Liver (tissue), 9 donors: ENCODE data around the gene RTN4RL2. TPM values are rescaled to one million over a fixed set of nuclear protein-coding genes. Genes with fewer than 3 reads are reported as not detected.

Source experiments
- DNase-seq: peaks from one replicate; pipeline ENCODE4 v3.0.0-alpha.2; 2017; ENCODE audit warnings: low spot score
- H3K27ac ChIP-seq, 2 donors: one replicate each; pipeline ENCODE4 v1.7.0; 2013; ENCODE audit warnings: inconsistent platforms in 2 of 2, low read length in 2 of 2, control low read depth in 1 of 2, low read depth in 1 of 2, mild to moderate bottlenecking in 1 of 2
- H3K27me3 ChIP-seq, 4 donors: one replicate each; pipeline versions ENCODE4 v1.6.1 to v1.7.0; 2013; ENCODE audit warnings: low read length in 3 of 4, inconsistent platforms in 1 of 4, mild to moderate bottlenecking in 1 of 4, moderate library complexity in 1 of 4; ENCODE audit not compliant: control insufficient read depth in 4 of 4, insufficient read depth in 4 of 4
- H3K36me3 ChIP-seq, 4 donors: one replicate each; pipeline versions ENCODE4 v1.6.1 to v1.7.0; 2013; ENCODE audit warnings: low read length in 3 of 4, mild to moderate bottlenecking in 3 of 4, low read depth in 1 of 4, moderate library complexity in 1 of 4; ENCODE audit not compliant: control insufficient read depth in 4 of 4, insufficient read depth in 3 of 4
- H3K4me1 ChIP-seq, 4 donors: one replicate each; pipeline versions ENCODE4 v1.6.1 to v1.7.0; 2013; ENCODE audit warnings: low read length in 3 of 4, mild to moderate bottlenecking in 3 of 4, moderate library complexity in 1 of 4; ENCODE audit not compliant: control insufficient read depth in 4 of 4, insufficient read depth in 4 of 4
- H3K4me3 ChIP-seq, 3 donors: one replicate each; pipeline versions ENCODE4 v1.6.1 to v1.7.0; 2013; ENCODE audit warnings: low read length in 3 of 3, control low read depth in 1 of 3, low read depth in 1 of 3, mild to moderate bottlenecking in 1 of 3
- H3K9ac ChIP-seq, 2 donors: one replicate each; pipeline ENCODE4 v1.7.0; 2013; ENCODE audit warnings: low read length in 2 of 2, mild to moderate bottlenecking in 2 of 2, moderate library complexity in 2 of 2, control low read depth in 1 of 2, low read depth in 1 of 2
- H3K9me3 ChIP-seq, 4 donors: one replicate each; pipeline versions ENCODE4 v1.6.1 to v1.7.0; 2013; ENCODE audit warnings: low read length in 3 of 4; ENCODE audit not compliant: control insufficient read depth in 4 of 4
- CTCF ChIP-seq: fragments of 150-350 bp; IDR thresholded peaks from 2 replicates; pipeline ENCODE4 v1.5.1; 2017; ENCODE audit warnings: improper control_type of control experiment, low read depth, low read length; ENCODE audit not compliant: missing input control
- EGR1 ChIP-seq, 2 donors: IDR thresholded peaks; 2 replicates each; pipeline ENCODE4 v1.6.1; 2016 to 2018; ENCODE audit warnings: antibody characterized with exemption in 2 of 2, low read depth in 2 of 2
- FOXA1 ChIP-seq: IDR thresholded peaks from 2 replicates; pipeline ENCODE4 v1.6.1; 2016; ENCODE audit warnings: antibody characterized with exemption
- FOXA2 ChIP-seq: IDR thresholded peaks from 2 replicates; pipeline ENCODE4 v1.6.1; 2016; ENCODE audit warnings: antibody characterized with exemption
- GABPA ChIP-seq, 2 donors: IDR thresholded peaks in 1 of 2; conservative IDR thresholded peaks in 1 of 2; 2 replicates each; pipeline ENCODE4 v1.6.1; 2016; ENCODE audit warnings: antibody characterized with exemption in 2 of 2, mild to moderate bottlenecking in 1 of 2, moderate library complexity in 1 of 2
- HNF4A ChIP-seq, 2 donors: conservative IDR thresholded peaks; 2 replicates each; pipeline ENCODE4 v1.6.1; 2016; ENCODE audit warnings: antibody characterized with exemption in 2 of 2, mild to moderate bottlenecking in 2 of 2
- HNF4G ChIP-seq: IDR thresholded peaks from 2 replicates; pipeline ENCODE4 v1.6.1; 2016; ENCODE audit warnings: antibody characterized with exemption
- JUND ChIP-seq, 2 donors: IDR thresholded peaks; 2 replicates each; pipeline ENCODE4 v1.6.1; 2016; ENCODE audit warnings: antibody characterized with exemption in 2 of 2
- NR2F2 ChIP-seq: IDR thresholded peaks from 2 replicates; pipeline ENCODE4 v1.6.1; 2016; ENCODE audit warnings: antibody characterized with exemption
- RAD21 ChIP-seq, 2 donors: IDR thresholded peaks; 2 replicates each; pipeline ENCODE4 v1.6.1; 2016; ENCODE audit warnings: antibody characterized with exemption in 2 of 2, mild to moderate bottlenecking in 2 of 2
- REST ChIP-seq: IDR thresholded peaks from 2 replicates; pipeline ENCODE4 v1.6.1; 2016; ENCODE audit warnings: antibody characterized with exemption, mild to moderate bottlenecking
- RXRA ChIP-seq, 2 donors: IDR thresholded peaks; 2 replicates each; pipeline ENCODE4 v1.6.1; 2017 to 2018; ENCODE audit warnings: antibody characterized with exemption in 2 of 2, mild to moderate bottlenecking in 1 of 2
- SP1 ChIP-seq: IDR thresholded peaks from 2 replicates; pipeline ENCODE4 v1.6.1; 2018; ENCODE audit warnings: antibody characterized with exemption, mild to moderate bottlenecking
- TAF1 ChIP-seq: conservative IDR thresholded peaks from 2 replicates; pipeline ENCODE4 v1.6.1; 2016; ENCODE audit warnings: antibody characterized with exemption, mild to moderate bottlenecking
- YY1 ChIP-seq: IDR thresholded peaks from 2 replicates; pipeline ENCODE4 v1.6.1; 2016; ENCODE audit warnings: antibody characterized with exemption, mild to moderate bottlenecking
- WGBS: extraction: QIAGEN DNeasy Blood & Tissue Kit; methylation state at CpG from one replicate; pipeline ENCODE4 v1.1.7; 2013; 5-methylcytosine and 5-hydroxymethylcytosine counted together
- polyA plus RNA-seq, 2 donors: library from polyadenylated mRNA; stranded (reverse) in 1 of 2; unstranded in 1 of 2; fragments of 200-250 nt in 1 of 2; fragments of >200 nt in 1 of 2; fragmentation: Nextera tagmentation in 1 of 2; extraction: Ambion mirVana in 1 of 2; gene quantifications; one replicate each; pipeline versions ENCODE4 v1.2.1 to v1.2.3, GENCODE V29; 2013 to 2015
- total RNA-seq, 2 donors: library from RNA; depleted of rRNA; stranded (reverse); fragments of >200 nt; gene quantifications; one replicate each; pipeline ENCODE4 v1.2.3, GENCODE V29; 2014
- TF ChIP-seq, protein P1 (sequence below): IDR thresholded peaks from 2 replicates; pipeline ENCODE4 v1.6.1; 2016; ENCODE audit warnings: antibody characterized with exemption
- TF ChIP-seq, protein P2 (sequence below): IDR thresholded peaks from 2 replicates; pipeline ENCODE4 v1.6.1; 2016; ENCODE audit warnings: antibody characterized with exemption
- TF ChIP-seq, protein P3 (sequence below): IDR thresholded peaks from 2 replicates; pipeline ENCODE4 v1.6.1; 2016; ENCODE audit warnings: antibody characterized with exemption
- donor health status: healthy.
- donor health status: healthy.
- donor health status: healthy.
- donor health status: healthy.
- donor health status: healthy.

Gene RTN4RL2
- total and polyA plus RNA-seq, 4 donors: 0.75 to 18.1 (median 3.2) TPM

GRCh38 chr11:57436031-57436430 is 24.3 kb upstream of the RTN4RL2 start:
- no peaks in the 10 kb centered on the region for H3K9me3 ChIP-seq
- peaks cover 14 to 56% (median 30%) of the 10 kb centered on the region in 4 donors for H3K4me1 ChIP-seq
- no peak for DNase-seq
- no peak overlapping the region for H3K4me3 ChIP-seq
- 94% methylated on average over 7 of the region's 7 CpGs for WGBS
- no peak overlapping the region for H3K9ac ChIP-seq
- peak overlapping the region; percentile 61 for H3K27ac ChIP-seq
- H3K36me3 ChIP-seq: no peaks in the 10 kb centered on the region
- TF ChIP-seq GABPA (IDR thresholded peaks at IDR 0.05 in 1 of 2, conservative IDR thresholded peaks at IDR 0.05 in 1 of 2): no peak
- H3K27me3 ChIP-seq: no peaks in the 10 kb centered on the region

DNA sequence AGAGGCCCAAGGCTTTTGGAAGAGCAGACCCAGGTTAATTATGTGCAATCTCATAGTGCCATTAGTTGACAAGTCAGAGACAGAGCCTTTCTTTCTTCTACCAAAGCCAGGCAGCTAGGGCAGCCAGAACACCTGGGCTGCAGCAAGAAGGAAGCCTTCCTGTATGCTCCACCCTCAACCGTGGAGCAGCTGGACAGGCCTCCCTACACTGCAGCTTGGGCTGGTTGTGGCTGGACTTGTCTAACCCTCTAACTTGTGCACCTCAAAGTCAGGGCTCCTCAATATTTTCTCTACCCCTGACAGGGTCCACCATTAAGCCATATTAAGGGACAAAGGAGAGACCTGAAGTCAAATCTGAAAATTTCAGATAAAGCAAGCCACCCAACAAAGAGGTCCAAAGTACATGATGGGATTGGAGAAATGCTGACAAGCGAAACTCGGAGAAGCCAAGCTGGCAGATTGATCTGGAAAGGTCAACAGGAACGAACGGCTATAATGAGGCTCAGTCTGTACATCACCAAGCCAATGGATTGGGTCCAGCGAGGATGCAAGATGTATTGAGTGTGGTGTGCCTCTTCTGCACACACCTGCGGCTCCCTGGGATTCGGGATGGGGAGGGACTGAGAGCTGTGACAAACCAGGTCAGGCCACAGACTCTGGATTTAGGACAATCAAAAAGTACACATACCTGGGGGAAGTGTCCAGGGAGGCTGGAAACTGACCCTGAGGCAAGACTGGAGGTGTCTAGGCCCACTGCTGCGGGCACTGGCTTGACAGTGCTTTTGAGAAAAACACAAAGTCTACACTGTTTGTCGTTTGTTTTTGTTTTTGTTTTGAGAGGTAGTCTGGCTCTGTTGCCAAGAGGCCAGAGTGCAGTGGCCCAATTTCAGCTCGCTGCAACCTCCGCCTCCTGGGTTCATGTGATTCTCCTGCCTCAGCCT is 21.7 kb upstream of the RTN4RL2 start:
- peak overlapping the region in 1 of 2 donors; percentile 27 for H3K9ac ChIP-seq
- no peak overlapping the region for H3K4me3 ChIP-seq
- H3K36me3 ChIP-seq: no peaks in the 10 kb centered on the region
- 26% methylated on average over 12 of the region's 12 CpGs for WGBS
- peaks cover 14 to 54% (median 29%) of the 10 kb centered on the region in 4 donors for H3K4me1 ChIP-seq
- TF ChIP-seq RAD21 (IDR thresholded peaks at IDR 0.05) (peak; percentile 42 to 64), FOXA1 (peak; percentile 71), FOXA2 (peak; percentile 86), HNF4G (peak; percentile 89), NR2F2 (peak; percentile 52), RXRA (IDR thresholded peaks at IDR 0.05) (peak; percentile 90), SP1 (peak; percentile 96), HNF4A (conservative IDR thresholded peaks at IDR 0.05) (peak; percentile 90 to 95), TAF1 (no peak), CTCF (no peak), YY1 (peak; percentile 80), EGR1 (IDR thresholded peaks at IDR 0.05; ENCODE audit: low read depth in 2 of 2) (peak in 1 of 2 donors; percentile 52), GABPA (IDR thresholded peaks at IDR 0.05 in 1 of 2, conservative IDR thresholded peaks at IDR 0.05 in 1 of 2) (no peak), REST (peak; percentile 86), JUND (IDR thresholded peaks at IDR 0.05) (peak; percentile 80 to 87)
- TF ChIP-seq, protein P1, sequence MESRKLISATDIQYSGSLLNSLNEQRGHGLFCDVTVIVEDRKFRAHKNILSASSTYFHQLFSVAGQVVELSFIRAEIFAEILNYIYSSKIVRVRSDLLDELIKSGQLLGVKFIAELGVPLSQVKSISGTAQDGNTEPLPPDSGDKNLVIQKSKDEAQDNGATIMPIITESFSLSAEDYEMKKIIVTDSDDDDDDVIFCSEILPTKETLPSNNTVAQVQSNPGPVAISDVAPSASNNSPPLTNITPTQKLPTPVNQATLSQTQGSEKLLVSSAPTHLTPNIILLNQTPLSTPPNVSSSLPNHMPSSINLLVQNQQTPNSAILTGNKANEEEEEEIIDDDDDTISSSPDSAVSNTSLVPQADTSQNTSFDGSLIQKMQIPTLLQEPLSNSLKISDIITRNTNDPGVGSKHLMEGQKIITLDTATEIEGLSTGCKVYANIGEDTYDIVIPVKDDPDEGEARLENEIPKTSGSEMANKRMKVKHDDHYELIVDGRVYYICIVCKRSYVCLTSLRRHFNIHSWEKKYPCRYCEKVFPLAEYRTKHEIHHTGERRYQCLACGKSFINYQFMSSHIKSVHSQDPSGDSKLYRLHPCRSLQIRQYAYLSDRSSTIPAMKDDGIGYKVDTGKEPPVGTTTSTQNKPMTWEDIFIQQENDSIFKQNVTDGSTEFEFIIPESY: peak; percentile 87
- TF ChIP-seq, protein P2, sequence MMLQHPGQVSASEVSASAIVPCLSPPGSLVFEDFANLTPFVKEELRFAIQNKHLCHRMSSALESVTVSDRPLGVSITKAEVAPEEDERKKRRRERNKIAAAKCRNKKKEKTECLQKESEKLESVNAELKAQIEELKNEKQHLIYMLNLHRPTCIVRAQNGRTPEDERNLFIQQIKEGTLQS: peak; percentile 32
- TF ChIP-seq, protein P3, sequence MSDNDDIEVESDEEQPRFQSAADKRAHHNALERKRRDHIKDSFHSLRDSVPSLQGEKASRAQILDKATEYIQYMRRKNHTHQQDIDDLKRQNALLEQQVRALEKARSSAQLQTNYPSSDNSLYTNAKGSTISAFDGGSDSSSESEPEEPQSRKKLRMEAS: peak; percentile 75
- H3K9me3 ChIP-seq: no peaks in the 10 kb centered on the region
- H3K27ac ChIP-seq: peak overlapping the region; percentile 79 to 91
- DNase-seq: no peak
- H3K27me3 ChIP-seq: no peaks in the 10 kb centered on the region
